Measurements from ENCODE around the gene CTNNA3. TPM values are rescaled to one million over a fixed set of nuclear protein-coding genes. Genes with fewer than 3 reads are reported as not detected.

Gene CTNNA3
- total and polyA plus RNA-seq, 2 of the 4 experiments (the other 2 are of a cell fraction), result 0.19 to 0.90 TPM

DNA sequence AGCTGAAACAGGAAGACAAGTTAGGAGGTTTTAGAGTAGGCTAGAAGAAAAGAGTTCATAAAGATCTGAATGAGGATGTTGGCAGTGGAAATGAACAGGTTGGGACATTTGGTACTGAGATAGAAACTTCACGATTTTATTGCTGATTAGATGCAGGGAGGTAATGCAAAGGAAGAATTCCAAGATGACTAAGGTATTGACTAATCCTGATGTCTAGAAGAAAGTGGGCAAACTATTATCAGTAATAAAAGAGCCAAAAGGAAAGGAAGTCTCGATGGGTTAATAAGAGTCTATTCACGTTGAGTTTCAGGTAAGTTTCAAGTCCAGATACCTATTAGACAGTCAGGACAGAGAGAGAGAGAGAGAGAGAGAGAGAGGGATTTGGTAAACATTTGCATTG is 1401.5 kb downstream of the CTNNA3 start:
- DNase-seq (no peak), ATAC-seq (ENCODE audit: low read depth) (no peak)
- ChIA-PET POLR2A (ENCODE audit: unreplicated experiment) (no interaction called here), CTCF (no interaction called here)
- no TSS peak for BruUV-seq (replicated peaks)
- Histone ChIP-seq H3K27me3 (ENCODE audit: control insufficient read depth, insufficient read depth, low read length) (no peaks in the 10 kb centered on the region), H4K91ac (ENCODE audit: insufficient read depth, low read depth, low read length) (no peak overlapping the region), H2AK9ac (replicated peaks; ENCODE audit: low read depth, low read length, poor library complexity) (no peak overlapping the region), H2BK5ac (ENCODE audit: low read depth, low read length, poor library complexity, severe bottlenecking) (no peak overlapping the region), H4K20me1 (ENCODE audit: insufficient read depth, low read length) (no peaks in the 10 kb centered on the region), H3K36me3 (ENCODE audit: control insufficient read depth, insufficient read depth, low read length) (no peaks in the 10 kb centered on the region), H3K23ac (ENCODE audit: low read depth, low read length) (no peak overlapping the region), H2BK120ac (ENCODE audit: low read depth, low read length) (no peak overlapping the region), H3K9me1 (ENCODE audit: insufficient read depth, low read length) (no peaks in the 10 kb centered on the region), H3K18ac (ENCODE audit: low read depth, low read length) (no peak overlapping the region), H2AK5ac (ENCODE audit: low read depth, low read length) (no peak overlapping the region), H3K9ac (ENCODE audit: low read depth, low read length) (no peak overlapping the region), H3K27ac (ENCODE audit: insufficient read depth, low read length) (no peak overlapping the region), H2BK20ac (ENCODE audit: low read depth, low read length) (no peak overlapping the region), H3K4me2 (ENCODE audit: low read depth, low read length) (no peak overlapping the region), H3K4ac (ENCODE audit: low read depth, low read length) (no peak overlapping the region), H3K79me1 (ENCODE audit: low read depth in 1 of 2, low read length in 2 of 2) (no peaks in the 10 kb centered on the region), H3K56ac (ENCODE audit: extremely low read depth, insufficient read depth, low read length) (no peak overlapping the region), H2BK15ac (ENCODE audit: low read depth, low read length) (no peak overlapping the region), H3K4me1 (ENCODE audit: control insufficient read depth, insufficient read depth, low read length) (no peaks in the 10 kb centered on the region), H3K14ac (replicated peaks; ENCODE audit: low read depth, low read length) (no peak overlapping the region), H3K4me3 (ENCODE audit: insufficient read depth, low read depth, low read length) (no peak overlapping the region), H2AFZ (replicated peaks; ENCODE audit: low read length, poor library complexity) (no peak overlapping the region), H4K5ac (ENCODE audit: low read depth, low read length) (no peak overlapping the region), H3K9me3 (ENCODE audit: control insufficient read depth, insufficient read depth, low read length) (no peaks in the 10 kb centered on the region), H4K8ac (ENCODE audit: low read depth in 2 of 2, low read length in 2 of 2) (no peak overlapping the region)
- in situ Hi-C loops (cut with MboI; ENCODE audit: low sequenced_read_pairs) (no loop called here), dilution Hi-C loops (cut with HindIII; ENCODE audit: low sequenced_read_pairs, unreplicated experiment) (no loop called here), intact Hi-C loops (cut with micrococcal nuclease) (no loop called here)
- TF ChIP-seq USF2 (IDR thresholded peaks at IDR 0.05; ENCODE audit: low read depth, low read length) (no peak), POLR2A (IDR thresholded peaks at IDR 0.05; ENCODE audit: low read depth, low read length) (no peak), ELK1 (IDR thresholded peaks at IDR 0.05; ENCODE audit: borderline replicate concordance, low read depth, low read length) (no peak), NFE2L2 (IDR thresholded peaks at IDR 0.05; ENCODE audit: low read depth, low read length) (no peak)
- 60% methylated on average over 1 of the region's 3 CpGs; no CpG with 5 or more reads in 1 of the 2 experiments for WGBS, 2 experiments (ENCODE audit: extremely low coverage in 2 of 2, insufficient read length in 1 of 2)
